HG03342 (cell line): Measurements from ENCODE around the gene ELF5.

Experiments
- ATAC-seq: cut with Tn5 transposase; IDR thresholded peaks from one replicate; pipeline ENCODE4 v1.9.1; 2021; ENCODE audit warnings: mild to moderate bottlenecking, moderate library complexity; ENCODE audit not compliant: unreplicated experiment

ELF5 gene

GRCh38 chr11:34493926-34494595, 19.5 kb downstream of the ELF5 start:
- ATAC-seq: no peak

- no peak for ATAC-seq
These were observed 20.1 kb downstream of the ELF5 start for GRCh38 chr11:34493468-34493867.

- ATAC-seq: no peak
These were observed 20.7 kb downstream of the ELF5 start for GRCh38 chr11:34492806-34493414.

GRCh38 chr11:34490304-34490703, 23.3 kb downstream of the ELF5 start:
- ATAC-seq: no peak

GRCh38 chr11:34488855-34489557, 24.6 kb downstream of the ELF5 start:
- ATAC-seq: no peak

- no peak for ATAC-seq
These were observed 26.2 kb downstream of the ELF5 start for GRCh38 chr11:34487430-34487829.

GRCh38 chr11:34483106-34483874, 30.3 kb downstream of the ELF5 start:
- ATAC-seq: no peak

GRCh38 chr11:34481307-34481706, 32.3 kb downstream of the ELF5 start:
- no peak for ATAC-seq

- ATAC-seq: no peak
These were observed 33.3 kb downstream of the ELF5 start for GRCh38 chr11:34480314-34480713.

- no peak for ATAC-seq
These were observed 34.5 kb downstream of the ELF5 start for GRCh38 chr11:34478845-34479663.

GRCh38 chr11:34476849-34477248, 36.7 kb downstream of the ELF5 start:
- ATAC-seq: no peak

GRCh38 chr11:34475656-34476055, 37.9 kb downstream of the ELF5 start:
- no peak for ATAC-seq

- no peak for ATAC-seq
These were observed 39.9 kb downstream of the ELF5 start for GRCh38 chr11:34473603-34474169.

- no peak for ATAC-seq
These were observed 45.3 kb downstream of the ELF5 start for GRCh38 chr11:34468209-34468841.

- no peak for ATAC-seq
These were observed 46.6 kb downstream of the ELF5 start for GRCh38 chr11:34466802-34467488.

- no peak for ATAC-seq
These were observed 49.0 kb downstream of the ELF5 start for GRCh38 chr11:34464591-34465051.

GRCh38 chr11:34461215-34461614, 52.4 kb downstream of the ELF5 start:
- ATAC-seq: no peak

- ATAC-seq: no peak
These were observed 53.3 kb downstream of the ELF5 start for GRCh38 chr11:34460278-34460677.

- ATAC-seq: no peak
These were observed 54.0 kb downstream of the ELF5 start for GRCh38 chr11:34459507-34460162.
